Natural killer cell treated with Interleukin-12 subunit alpha and Interleukin-12 subunit beta and Interleukin-15 and Interleukin-18, amount 100 ng/mL, for 72 hours (primary cell): Measurements from ENCODE around the gene XPOT. TPM values are rescaled to one million over a fixed set of nuclear protein-coding genes. Genes with fewer than 3 reads are reported as not detected.
"Not testable (repeated sequence)": the region's sequence is repeated elsewhere in the genome, so short reads cannot be mapped to it uniquely, and the experiment has no call there.

Experiments
- ATAC-seq, 2 donors: fragments of 150-1000 bp; cut with Tn5 transposase in 1 of 2; sonication (Bioruptor Pico), chemical (Tn5 transposase) in 1 of 2; 2 replicates each; pipeline ENCODE4 v1.10.0; 2021
- DNase-seq: peaks from one replicate; pipeline ENCODE4 v3.0.0; 2022; ENCODE audit warnings: low spot score
- H3K27ac Mint-ChIP-seq, 2 donors: 1 replicate in 1 of 2; 2 replicates in 1 of 2; pipeline ENCODE4 v1.8.0; 2022; ENCODE audit warnings: mixed read lengths in 2 of 2, mild to moderate bottlenecking in 1 of 2, moderate library complexity in 1 of 2
- H3K27me3 Mint-ChIP-seq, 2 donors: 1 replicate in 1 of 2; 2 replicates in 1 of 2; pipeline ENCODE4 v1.8.0; 2022; ENCODE audit warnings: mixed read lengths in 2 of 2
- H3K36me3 Mint-ChIP-seq: one replicate; pipeline ENCODE4 v1.8.0; 2022; ENCODE audit warnings: mixed read lengths
- H3K4me1 Mint-ChIP-seq, 2 donors: 1 replicate in 1 of 2; 2 replicates in 1 of 2; pipeline ENCODE4 v1.8.0; 2022; ENCODE audit warnings: low read depth in 2 of 2, mixed read lengths in 2 of 2, mild to moderate bottlenecking in 1 of 2
- H3K4me3 Mint-ChIP-seq: one replicate; pipeline ENCODE4 v1.8.0; 2022; ENCODE audit warnings: mixed read lengths
- H3K9me3 Mint-ChIP-seq: 2 replicates; pipeline ENCODE4 v1.8.0; 2022; ENCODE audit warnings: mixed read lengths
- total RNA-seq, 2 donors: library from RNA; stranded (reverse); gene quantifications; one replicate each; pipeline ENCODE4 v1.2.3, GENCODE V29; 2022

Gene XPOT
- total RNA-seq: 100 to 1,000 TPM in 1 of 2 donors, 10 to 100 TPM in 1; 76.4 to 117 TPM

- peak within 1 kb of the TSS; percentile 97 for H3K4me3 Mint-ChIP-seq
- peaks cover 0 to 6% of the 10 kb centered on the region in 2 donors for H3K27me3 Mint-ChIP-seq
- H3K27ac Mint-ChIP-seq: peak within 1 kb of the TSS; percentile 96 to 97
- no peaks in the 10 kb centered on the region for H3K36me3 Mint-ChIP-seq
- peaks cover 19 to 26% of the 10 kb centered on the region in 2 donors for H3K4me1 Mint-ChIP-seq
- H3K9me3 Mint-ChIP-seq: no peaks in the 10 kb centered on the region
- peak; percentile 97 for DNase-seq
- ATAC-seq: peak; percentile 97 to 98
Measured at GRCh38 chr12:64403707-64404469, at the start of gene XPOT. XPOT (plus strand) TSS chr12:64404392; CDS start chr12:64410036, 5,644 bp downstream.

- H3K27ac Mint-ChIP-seq, ATAC-seq, DNase-seq, H3K4me1 Mint-ChIP-seq, H3K4me3 Mint-ChIP-seq, H3K9me3 Mint-ChIP-seq, H3K27me3 Mint-ChIP-seq, H3K36me3 Mint-ChIP-seq: not testable (repeated sequence)
Measured at GRCh38 chr12:64356209-64356608, 48.0 kb upstream of the XPOT start.

- H3K36me3 Mint-ChIP-seq, H3K27ac Mint-ChIP-seq, DNase-seq, H3K27me3 Mint-ChIP-seq, H3K4me1 Mint-ChIP-seq, H3K9me3 Mint-ChIP-seq, H3K4me3 Mint-ChIP-seq, ATAC-seq: not testable (repeated sequence)
Measured at GRCh38 chr12:64361173-64361572, 43.0 kb upstream of the XPOT start.

GRCh38 chr12:64362721-64363305, 41.4 kb upstream of the XPOT start:
- H3K9me3 Mint-ChIP-seq: no peaks in the 10 kb centered on the region
- H3K27ac Mint-ChIP-seq: no peak overlapping the region
- no peak overlapping the region for H3K4me3 Mint-ChIP-seq
- no peaks in the 10 kb centered on the region for H3K36me3 Mint-ChIP-seq
- DNase-seq (no peak), ATAC-seq (no peak)
- no peaks in the 10 kb centered on the region for H3K27me3 Mint-ChIP-seq
- H3K4me1 Mint-ChIP-seq: no peaks in the 10 kb centered on the region

- Mint-ChIP-seq H3K27me3 (peaks cover 0 to 9% of the 10 kb centered on the region in 2 donors), H3K4me3 (no peak overlapping the region), H3K27ac (no peak overlapping the region), H3K36me3 (no peaks in the 10 kb centered on the region), H3K9me3 (peaks cover 4% of the 10 kb centered on the region), H3K4me1 (no peaks in the 10 kb centered on the region)
- ATAC-seq (no peak), DNase-seq (no peak)
Measured at GRCh38 chr12:64383675-64384074, 20.5 kb upstream of the XPOT start.

- peaks cover 0 to 9% of the 10 kb centered on the region in 2 donors for H3K27me3 Mint-ChIP-seq
- no peak overlapping the region for H3K4me3 Mint-ChIP-seq
Measured at GRCh38 chr12:64385019-64385418, 19.2 kb upstream of the XPOT start.

GRCh38 chr12:64385468-64385867, 18.7 kb upstream of the XPOT start:
- no peak for DNase-seq

More at GRCh38 chr12:64385019-64385418, 19.2 kb upstream of the XPOT start:
- H3K9me3 Mint-ChIP-seq: peaks cover 4% of the 10 kb centered on the region
- no peaks in the 10 kb centered on the region for H3K36me3 Mint-ChIP-seq
- H3K4me1 Mint-ChIP-seq: no peaks in the 10 kb centered on the region
- no peak overlapping the region for H3K27ac Mint-ChIP-seq
- ATAC-seq (no peak), DNase-seq (no peak)

GRCh38 chr12:64387197-64387816, 16.9 kb upstream of the XPOT start:
- no peaks in the 10 kb centered on the region for H3K36me3 Mint-ChIP-seq
- ATAC-seq (no peak), DNase-seq (no peak)
- H3K27me3 Mint-ChIP-seq: peaks cover 12 to 15% of the 10 kb centered on the region in 2 donors
- peaks cover 0 to 2% of the 10 kb centered on the region in 2 donors for H3K4me1 Mint-ChIP-seq
- no peak overlapping the region for H3K27ac Mint-ChIP-seq
- H3K4me3 Mint-ChIP-seq: no peak overlapping the region
- no peaks in the 10 kb centered on the region for H3K9me3 Mint-ChIP-seq

More at GRCh38 chr12:64385468-64385867, 18.7 kb upstream of the XPOT start:
- Mint-ChIP-seq H3K27ac (no peak overlapping the region), H3K9me3 (peaks cover 2% of the 10 kb centered on the region), H3K36me3 (no peaks in the 10 kb centered on the region), H3K4me1 (no peaks in the 10 kb centered on the region), H3K27me3 (peaks cover 0 to 9% of the 10 kb centered on the region in 2 donors), H3K4me3 (no peak overlapping the region)
- ATAC-seq: no peak

GRCh38 chr12:64389154-64389553, 15.0 kb upstream of the XPOT start:
- Mint-ChIP-seq H3K9me3 (no peaks in the 10 kb centered on the region), H3K36me3 (no peaks in the 10 kb centered on the region), H3K27ac (no peak overlapping the region), H3K27me3 (peaks cover 16 to 19% of the 10 kb centered on the region in 2 donors), H3K4me1 (peaks cover 0 to 2% of the 10 kb centered on the region in 2 donors), H3K4me3 (no peak overlapping the region)
- no peak for DNase-seq
- ATAC-seq: no peak

GRCh38 chr12:64390275-64390851, 13.8 kb upstream of the XPOT start, which contains the start of gene C12orf56:
C12orf56 (minus strand) TSS chr12:64390758; CDS start chr12:64390565, 193 bp downstream.
- peaks cover 0 to 2% of the 10 kb centered on the region in 2 donors for H3K4me1 Mint-ChIP-seq
- ATAC-seq (peak; percentile 71 to 72), DNase-seq (no peak)
- no peaks in the 10 kb centered on the region for H3K9me3 Mint-ChIP-seq
- H3K27ac Mint-ChIP-seq: no peak within 1 kb of the TSS
- H3K27me3 Mint-ChIP-seq: peaks cover 16 to 19% of the 10 kb centered on the region in 2 donors
- peak within 1 kb of the TSS; percentile 61 for H3K4me3 Mint-ChIP-seq
- no peaks in the 10 kb centered on the region for H3K36me3 Mint-ChIP-seq

- H3K9me3 Mint-ChIP-seq: no peaks in the 10 kb centered on the region
- no peak overlapping the region for H3K27ac Mint-ChIP-seq
- DNase-seq: no peak
- ATAC-seq: no peak
- H3K4me3 Mint-ChIP-seq: no peak overlapping the region
- H3K36me3 Mint-ChIP-seq: no peaks in the 10 kb centered on the region
- peaks cover 0 to 2% of the 10 kb centered on the region in 2 donors for H3K4me1 Mint-ChIP-seq
- peaks cover 11 to 19% of the 10 kb centered on the region in 2 donors for H3K27me3 Mint-ChIP-seq
Measured at GRCh38 chr12:64392221-64392620, 12.0 kb upstream of the XPOT start.

- H3K36me3 Mint-ChIP-seq: no peaks in the 10 kb centered on the region
- no peak overlapping the region for H3K27ac Mint-ChIP-seq
- H3K9me3 Mint-ChIP-seq: no peaks in the 10 kb centered on the region
- peaks cover 15 to 17% of the 10 kb centered on the region in 2 donors for H3K27me3 Mint-ChIP-seq
- DNase-seq (no peak), ATAC-seq (no peak)
- no peak overlapping the region for H3K4me3 Mint-ChIP-seq
- H3K4me1 Mint-ChIP-seq: peaks cover 4 to 8% of the 10 kb centered on the region in 2 donors
Measured at GRCh38 chr12:64395739-64396138, 8.5 kb upstream of the XPOT start.

- no peaks in the 10 kb centered on the region for H3K9me3 Mint-ChIP-seq
- ATAC-seq (no peak), DNase-seq (no peak)
- no peaks in the 10 kb centered on the region for H3K36me3 Mint-ChIP-seq
- peak overlapping the region; percentile 26 for H3K4me3 Mint-ChIP-seq
- peak overlapping the region; percentile 36 to 43 for H3K27ac Mint-ChIP-seq
- peaks cover 6 to 13% of the 10 kb centered on the region in 2 donors for H3K4me1 Mint-ChIP-seq
- H3K27me3 Mint-ChIP-seq: peaks cover 0 to 6% of the 10 kb centered on the region in 2 donors
Measured at GRCh38 chr12:64400041-64400440, 4.2 kb upstream of the XPOT start.
